ENCODE data around the gene ARFGAP1. TPM values are rescaled to one million over a fixed set of nuclear protein-coding genes. Genes with fewer than 3 reads are reported as not detected.

Gene ARFGAP1
- total RNA-seq, 4 donors from 2014 or later = 31.0 to 55.1 (median 36.9) TPM

DNA sequence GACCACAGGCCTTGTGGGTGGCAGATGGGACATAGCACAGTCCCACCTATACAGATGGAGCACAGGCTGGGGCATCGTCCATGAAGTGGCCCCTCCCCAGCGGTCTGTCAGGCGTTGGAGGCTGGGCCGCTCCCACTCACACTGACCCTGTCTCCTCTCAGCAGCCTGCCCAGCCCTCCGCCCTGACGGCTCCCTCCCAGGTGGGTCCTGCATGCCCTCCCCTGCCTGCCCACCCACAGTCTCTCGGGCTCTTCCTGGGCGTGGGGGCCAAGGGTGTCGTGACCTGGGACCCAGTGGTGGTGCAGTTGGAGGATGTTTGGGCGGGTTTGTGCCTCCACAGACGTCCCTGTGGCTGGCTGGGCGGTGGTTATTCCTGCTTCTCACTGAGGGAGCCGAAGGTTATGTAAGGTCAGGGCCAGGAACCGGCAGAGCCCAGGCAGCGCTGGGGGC, 42.7 kb downstream of the ARFGAP1 start:
- DNase-seq (ENCODE audit: low spot score in 2 of 2) = no peak
- no peak overlapping the region for H3K4me3 ChIP-seq (ENCODE audit: low read depth, poor library complexity, severe bottlenecking)
- intact Hi-C loops (cut with DNase I; ENCODE audit: low total_unique reads) = loop anchor here (10.0 kb wide), 1 partner anchor 70 kb away; no protein-coding TSS in a partner anchor
- 52 to 61% methylated on average over 11 to 15 of the region's 15 CpGs for WGBS, 2 donors
- TF ChIP-seq, protein P1, sequence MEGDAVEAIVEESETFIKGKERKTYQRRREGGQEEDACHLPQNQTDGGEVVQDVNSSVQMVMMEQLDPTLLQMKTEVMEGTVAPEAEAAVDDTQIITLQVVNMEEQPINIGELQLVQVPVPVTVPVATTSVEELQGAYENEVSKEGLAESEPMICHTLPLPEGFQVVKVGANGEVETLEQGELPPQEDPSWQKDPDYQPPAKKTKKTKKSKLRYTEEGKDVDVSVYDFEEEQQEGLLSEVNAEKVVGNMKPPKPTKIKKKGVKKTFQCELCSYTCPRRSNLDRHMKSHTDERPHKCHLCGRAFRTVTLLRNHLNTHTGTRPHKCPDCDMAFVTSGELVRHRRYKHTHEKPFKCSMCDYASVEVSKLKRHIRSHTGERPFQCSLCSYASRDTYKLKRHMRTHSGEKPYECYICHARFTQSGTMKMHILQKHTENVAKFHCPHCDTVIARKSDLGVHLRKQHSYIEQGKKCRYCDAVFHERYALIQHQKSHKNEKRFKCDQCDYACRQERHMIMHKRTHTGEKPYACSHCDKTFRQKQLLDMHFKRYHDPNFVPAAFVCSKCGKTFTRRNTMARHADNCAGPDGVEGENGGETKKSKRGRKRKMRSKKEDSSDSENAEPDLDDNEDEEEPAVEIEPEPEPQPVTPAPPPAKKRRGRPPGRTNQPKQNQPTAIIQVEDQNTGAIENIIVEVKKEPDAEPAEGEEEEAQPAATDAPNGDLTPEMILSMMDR (IDR thresholded peaks at IDR 0.05) = no peak
- no peak for TF ChIP-seq POLR2A (IDR thresholded peaks at IDR 0.05)

GRCh38 chr20:63315731-63316491, 43.3 kb downstream of the ARFGAP1 start:
- 72 to 82% methylated on average over 28 to 31 of the region's 31 CpGs for WGBS, 2 donors
- TF ChIP-seq, protein P1 (IDR thresholded peaks at IDR 0.05) = no peak
- no peak for TF ChIP-seq POLR2A (IDR thresholded peaks at IDR 0.05)
- H3K4me3 ChIP-seq (ENCODE audit: low read depth, poor library complexity, severe bottlenecking) = no peak overlapping the region
- peak in 1 of 2 donors; percentile 80 for DNase-seq (ENCODE audit: low spot score in 2 of 2)
- intact Hi-C loops (cut with DNase I; ENCODE audit: low total_unique reads) = loop anchor here (10.0 kb wide), 1 partner anchor 69 kb away; no protein-coding TSS in a partner anchor

GRCh38 chr20:63316502-63316921, 43.9 kb downstream of the ARFGAP1 start:
- no peak for TF ChIP-seq POLR2A (IDR thresholded peaks at IDR 0.05)
- TF ChIP-seq, protein P1 (IDR thresholded peaks at IDR 0.05) = no peak
- DNase-seq (ENCODE audit: low spot score in 2 of 2) = peak in 1 of 2 donors; percentile 78
- WGBS, 2 donors = 78 to 84% methylated on average over 13 to 14 of the region's 14 CpGs
- no peak overlapping the region for H3K4me3 ChIP-seq (ENCODE audit: low read depth, poor library complexity, severe bottlenecking)
- intact Hi-C loops (cut with DNase I; ENCODE audit: low total_unique reads) = loop anchor here (10.0 kb wide), 1 partner anchor 68 kb away; no protein-coding TSS in a partner anchor

GRCh38 chr20:63317061-63317460, 44.4 kb downstream of the ARFGAP1 start:
- no peak overlapping the region for H3K4me3 ChIP-seq (ENCODE audit: low read depth, poor library complexity, severe bottlenecking)
- intact Hi-C loops (cut with DNase I; ENCODE audit: low total_unique reads) = loop anchor here (10.0 kb wide), 1 partner anchor 68 kb away; no protein-coding TSS in a partner anchor
- WGBS, 2 donors = 86 to 92% methylated on average over 6 of the region's 6 CpGs
- TF ChIP-seq POLR2A (IDR thresholded peaks at IDR 0.05) = no peak
- TF ChIP-seq, protein P1 (IDR thresholded peaks at IDR 0.05) = no peak
- peak in 1 of 2 donors; percentile 42 for DNase-seq (ENCODE audit: low spot score in 2 of 2)

DNA sequence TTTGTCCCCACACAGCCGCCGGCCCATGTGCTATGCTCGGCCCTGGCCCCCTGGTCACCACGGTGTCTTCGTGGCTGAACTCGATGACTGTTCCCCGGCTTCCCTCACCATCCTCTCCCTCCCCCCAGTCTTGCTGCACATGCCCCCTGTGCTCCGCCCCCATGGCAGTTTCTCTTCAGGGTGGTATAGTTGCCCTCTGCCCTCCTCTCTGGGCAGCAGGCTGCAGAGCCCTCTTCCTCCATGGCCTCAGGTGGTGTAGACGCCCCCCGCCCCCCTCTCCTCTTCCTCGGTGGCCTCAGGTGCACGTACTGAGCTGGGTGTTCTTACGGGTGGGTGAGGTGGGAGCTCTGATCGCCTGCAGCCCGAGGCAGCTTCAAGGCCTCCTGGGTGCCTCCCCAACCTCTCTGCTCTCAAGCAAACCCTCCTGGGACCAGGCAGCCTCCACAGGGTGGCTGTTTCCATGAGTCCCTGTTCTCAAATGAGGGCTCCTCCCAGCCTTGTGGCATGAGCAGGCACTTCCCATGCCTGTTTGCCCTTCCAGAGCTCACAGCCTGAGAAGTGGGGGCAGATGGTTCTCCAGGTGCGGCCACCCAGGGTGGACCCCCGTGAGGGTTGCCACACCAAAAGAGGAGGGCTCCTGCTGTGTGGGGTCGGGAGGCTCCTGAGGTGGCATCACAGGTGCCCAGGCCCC, 45.1 kb downstream of the ARFGAP1 start:
- TF ChIP-seq, protein P1 (IDR thresholded peaks at IDR 0.05) = no peak
- TF ChIP-seq POLR2A (IDR thresholded peaks at IDR 0.05) = no peak
- intact Hi-C loops (cut with DNase I; ENCODE audit: low total_unique reads) = loop anchor here (10.0 kb wide), 1 partner anchor 67 kb away; no protein-coding TSS in a partner anchor
- no peak overlapping the region for H3K4me3 ChIP-seq (ENCODE audit: low read depth, poor library complexity, severe bottlenecking)
- peak in 1 of 2 donors; percentile 68 for DNase-seq (ENCODE audit: low spot score in 2 of 2)
- 64 to 68% methylated on average over 15 to 17 of the region's 18 CpGs for WGBS, 2 donors

Data from lower leg skin (tissue), 4 donors.